Measurements from ENCODE around the gene IRF9.

The IRF9 gene

GRCh38 chr14:24160850-24161804 lies at the start of gene IRF9:
IRF9 (plus strand) TSS chr14:24161265; CDS start chr14:24162145, 880 bp downstream.
- DNase-seq (ENCODE audit: low read depth): peak; percentile 84

- DNase-seq (ENCODE audit: low read depth): no peak
Observed at GRCh38 chr14:24113379-24113800, 47.7 kb upstream of the IRF9 start.

GRCh38 chr14:24113801-24114531 lies 47.1 kb upstream of the IRF9 start:
- DNase-seq (ENCODE audit: low read depth): no peak

- DNase-seq (ENCODE audit: low read depth): peak; percentile 96
Observed at GRCh38 chr14:24114532-24115421, 46.3 kb upstream of the IRF9 start, which contains the start of the genes DCAF11 and NRL. DCAF11 (plus strand) TSS chr14:24114777; CDS start chr14:24115595, 818 bp downstream. NRL (minus strand) TSS chr14:24114949; CDS start chr14:24082848, 32,101 bp downstream.

- no peak for DNase-seq (ENCODE audit: low read depth)
Observed at GRCh38 chr14:24115422-24116127, 45.5 kb upstream of the IRF9 start.

GRCh38 chr14:24116128-24116814 lies 44.8 kb upstream of the IRF9 start:
- no peak for DNase-seq (ENCODE audit: low read depth)

- no peak for DNase-seq (ENCODE audit: low read depth)
Observed at GRCh38 chr14:24117179-24117578, 43.9 kb upstream of the IRF9 start.

- no peak for DNase-seq (ENCODE audit: low read depth)
Observed at GRCh38 chr14:24119691-24120090, 41.4 kb upstream of the IRF9 start.

GRCh38 chr14:24121210-24121609 lies 39.9 kb upstream of the IRF9 start:
- no peak for DNase-seq (ENCODE audit: low read depth)

- DNase-seq (ENCODE audit: low read depth): no peak
Observed at GRCh38 chr14:24122416-24122815, 38.6 kb upstream of the IRF9 start.

GRCh38 chr14:24122898-24123297 lies 38.2 kb upstream of the IRF9 start:
- DNase-seq (ENCODE audit: low read depth): no peak

GRCh38 chr14:24123424-24124417 lies 37.3 kb upstream of the IRF9 start:
- DNase-seq (ENCODE audit: low read depth): no peak

- no peak for DNase-seq (ENCODE audit: low read depth)
Observed at GRCh38 chr14:24126939-24127338, 34.1 kb upstream of the IRF9 start.

- no peak for DNase-seq (ENCODE audit: low read depth)
Observed at GRCh38 chr14:24127673-24128072, 33.4 kb upstream of the IRF9 start.

- no peak for DNase-seq (ENCODE audit: low read depth)
Observed at GRCh38 chr14:24129410-24129998, 31.6 kb upstream of the IRF9 start.

- DNase-seq (ENCODE audit: low read depth): no peak
Observed at GRCh38 chr14:24130380-24130716, 30.7 kb upstream of the IRF9 start, which contains the start of gene FITM1. FITM1 (plus strand) TSS chr14:24130659; CDS start chr14:24131564, 905 bp downstream.

- DNase-seq (ENCODE audit: low read depth): no peak
Observed at GRCh38 chr14:24130717-24131548, 30.1 kb upstream of the IRF9 start.

GRCh38 chr14:24131549-24131966 lies 29.5 kb upstream of the IRF9 start:
- DNase-seq (ENCODE audit: low read depth): no peak

Data from HS-5 (cell line).